Ishikawa (cell line): ENCODE results near the gene FAM149B1.

ENCODE experiments used
- CEBPB ChIP-seq: IDR thresholded peaks from 2 replicates; pipeline ENCODE4 v1.6.1; 2012
- CREB1 ChIP-seq: IDR thresholded peaks from 2 replicates; pipeline ENCODE4 v1.6.1; 2012; ENCODE audit warnings: low read depth
- EP300 ChIP-seq: IDR thresholded peaks from 2 replicates; pipeline ENCODE4 v1.6.1; 2012; ENCODE audit warnings: borderline replicate concordance
- MAX ChIP-seq: IDR thresholded peaks from 2 replicates; pipeline ENCODE4 v1.6.1; 2012
- RAD21 ChIP-seq: IDR thresholded peaks from 2 replicates; pipeline ENCODE4 v1.6.1; 2012; ENCODE audit warnings: low read depth
- REST ChIP-seq: IDR thresholded peaks from 2 replicates; pipeline ENCODE4 v1.6.1; 2012; ENCODE audit warnings: low read depth, mild to moderate bottlenecking
- TAF1 ChIP-seq: IDR thresholded peaks from 2 replicates; pipeline ENCODE4 v1.6.1; 2012; ENCODE audit warnings: low read depth, mild to moderate bottlenecking
- TEAD4 ChIP-seq: IDR thresholded peaks from 2 replicates; pipeline ENCODE4 v1.6.1; 2012
- YY1 ChIP-seq: IDR thresholded peaks from 2 replicates; pipeline ENCODE4 v1.6.1; 2012; ENCODE audit warnings: low read depth
- TF ChIP-seq, protein P1 (sequence below): IDR thresholded peaks from 2 replicates; pipeline ENCODE4 v1.6.1; 2012

- no peak for TF ChIP-seq REST
- no peak for TF ChIP-seq YY1
- TF ChIP-seq TAF1, result no peak
- no peak for TF ChIP-seq CEBPB
- TF ChIP-seq EP300, result no peak
- TF ChIP-seq RAD21, result no peak
- no peak for TF ChIP-seq MAX
- TF ChIP-seq CREB1, result no peak
- TF ChIP-seq TEAD4, result no peak
- TF ChIP-seq, protein P1, sequence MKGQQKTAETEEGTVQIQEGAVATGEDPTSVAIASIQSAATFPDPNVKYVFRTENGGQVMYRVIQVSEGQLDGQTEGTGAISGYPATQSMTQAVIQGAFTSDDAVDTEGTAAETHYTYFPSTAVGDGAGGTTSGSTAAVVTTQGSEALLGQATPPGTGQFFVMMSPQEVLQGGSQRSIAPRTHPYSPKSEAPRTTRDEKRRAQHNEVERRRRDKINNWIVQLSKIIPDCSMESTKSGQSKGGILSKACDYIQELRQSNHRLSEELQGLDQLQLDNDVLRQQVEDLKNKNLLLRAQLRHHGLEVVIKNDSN, result no peak
These were observed 15.9 kb downstream of the FAM149B1 start for GRCh38 chr10:73183667-73184281.
